Right renal cortex interstitium (tissue), 3 donors: ENCODE measurements around the gene NEK10. TPM values are rescaled to one million over a fixed set of nuclear protein-coding genes. Genes with fewer than 3 reads are reported as not detected.
"Not testable (repeated sequence)": the region's sequence is repeated elsewhere in the genome, so short reads cannot be mapped to it uniquely, and the experiment has no call there.

Experiments used
- DNase-seq, 3 donors: peaks; one replicate each; pipeline ENCODE4 v3.0.0-alpha.2; 2013; ENCODE audit warnings: low read depth in 3 of 3, low spot score in 2 of 3
- polyA plus RNA-seq, 3 donors: library from polyadenylated mRNA; unstranded; fragments of 120-200 nt; gene quantifications; one replicate each; pipeline ENCODE4 v1.2.1, GENCODE V29; 2013; ENCODE audit not compliant: insufficient read length in 3 of 3

NEK10 gene
- 1 to 10 TPM; 1.7 to 2.2 (median 2.1) TPM for polyA plus RNA-seq

- DNase-seq: peak; percentile 72 to 89 (median 79)
These were observed at the start of gene NEK10 for GRCh38 chr3:27368831-27369607. TSS of gene NEK10 (minus strand) at chr3:27369383. CDS start at chr3:27352882, 16,501 bp downstream.

GRCh38 chr3:27415202-27415601 lies 46.0 kb upstream of the NEK10 start:
- no peak for DNase-seq

- no peak for DNase-seq
These were observed 23.9 kb upstream of the NEK10 start for GRCh38 chr3:27392950-27393679.

- DNase-seq: not testable (repeated sequence)
These were observed 23.2 kb upstream of the NEK10 start for GRCh38 chr3:27392414-27392813.

GRCh38 chr3:27391796-27392195 lies 22.6 kb upstream of the NEK10 start:
- DNase-seq: no peak

GRCh38 chr3:27387625-27388024 lies 18.4 kb upstream of the NEK10 start:
- no peak for DNase-seq

GRCh38 chr3:27385504-27385903 lies 16.3 kb upstream of the NEK10 start:
- DNase-seq: no peak

GRCh38 chr3:27384191-27384590 lies 15.0 kb upstream of the NEK10 start:
- no peak for DNase-seq

GRCh38 chr3:27380433-27381357 lies 11.5 kb upstream of the NEK10 start:
- no peak for DNase-seq

- DNase-seq: no peak
These were observed 9.1 kb upstream of the NEK10 start for GRCh38 chr3:27378331-27378730.

- no peak for DNase-seq
These were observed 7.1 kb upstream of the NEK10 start for GRCh38 chr3:27376109-27376772.

GRCh38 chr3:27366062-27366591 lies 3.1 kb downstream of the NEK10 start:
- no peak for DNase-seq

GRCh38 chr3:27360113-27361078 lies 8.8 kb downstream of the NEK10 start:
- DNase-seq: peak in 1 of 3 donors; percentile 24

GRCh38 chr3:27358372-27358771 lies 10.8 kb downstream of the NEK10 start:
- DNase-seq: no peak

GRCh38 chr3:27357665-27358258 lies 11.4 kb downstream of the NEK10 start:
- no peak for DNase-seq

- DNase-seq: no peak
These were observed 12.2 kb downstream of the NEK10 start for GRCh38 chr3:27356976-27357375.

GRCh38 chr3:27354588-27355203 lies 14.5 kb downstream of the NEK10 start:
- DNase-seq: no peak

GRCh38 chr3:27354161-27354560 lies 15.0 kb downstream of the NEK10 start:
- DNase-seq: no peak
